H1 (cell line): ENCODE results near the gene ZNF407. TPM values are rescaled to one million over a fixed set of nuclear protein-coding genes. Genes with fewer than 3 reads are reported as not detected.

Source experiments
- CTCF ChIA-PET: fragments of 300-600 bp; sonication (Branson Sonifier 250); formaldehyde crosslinking; loops from one replicate; lab custom pipeline; 2021; ENCODE audit not compliant: partially characterized antibody; lab: Charles Lee
- POLR2A ChIA-PET: fragments of 300-600 bp; sonication (Branson Sonifier 250); formaldehyde crosslinking; loops from one replicate; lab custom pipeline; 2021; ENCODE audit warnings: inconsistent platforms; ENCODE audit not compliant: partially characterized antibody; lab: Charles Lee
- DNase-seq, 2 experiments: peaks; one replicate each; pipeline versions ENCODE4 v3.0.0 to v3.0.0-alpha.2; 2010 to 2022; ENCODE audit warnings: low spot score in 2 of 2, low read depth in 1 of 2, mixed read lengths in 1 of 2
- FAIRE-seq: peaks from 2 replicates; lab custom pipeline; 2011; peaks lifted over from hg19 to GRCh38; lab: Jason Lieb, UNC
- H2AFZ ChIP-seq: 2 replicates; pipeline ENCODE4 v1.8.1; 2012; ENCODE audit warnings: low read length, inconsistent platforms
- H2AK5ac ChIP-seq: 2 replicates; pipeline ENCODE4 v1.6.1; 2013; ENCODE audit warnings: low read depth, low read length
- H2BK120ac ChIP-seq: replicated peaks from 2 replicates; pipeline ENCODE3; 2013; ENCODE audit warnings: low read depth, low read length, inconsistent platforms
- H2BK12ac ChIP-seq: 2 replicates; pipeline ENCODE4 v1.6.1; 2013; ENCODE audit warnings: low read depth, low read length
- H2BK15ac ChIP-seq: 2 replicates; pipeline ENCODE4 v1.6.1; 2013; ENCODE audit warnings: low read length
- H2BK20ac ChIP-seq: 2 replicates; pipeline ENCODE4 v1.6.1; 2013; ENCODE audit warnings: low read length
- H2BK5ac ChIP-seq: 2 replicates; pipeline ENCODE4 v1.6.1; 2013; ENCODE audit warnings: low read depth, low read length
- H3K14ac ChIP-seq: 2 replicates; pipeline ENCODE4 v1.6.1; 2013; ENCODE audit warnings: inconsistent platforms; ENCODE audit not compliant: insufficient read length
- H3K18ac ChIP-seq: 2 replicates; pipeline ENCODE4 v1.6.1; 2013; ENCODE audit warnings: low read length; ENCODE audit errors: extremely low read depth
- H3K23ac ChIP-seq: 2 replicates; pipeline ENCODE4 v1.6.1; 2013; ENCODE audit warnings: inconsistent platforms; ENCODE audit not compliant: insufficient read length
- H3K23me2 ChIP-seq: 2 replicates; pipeline ENCODE4 v1.6.1; 2013; ENCODE audit warnings: low read depth, low read length
- H3K27ac ChIP-seq: 2 replicates; pipeline ENCODE4 v1.6.1; 2011; ENCODE audit warnings: low read depth, low read length, inconsistent platforms
- H3K27me3 ChIP-seq, 4 experiments: replicated peaks in 1 of 4; 1 replicate in 1 of 4; 2 replicates in 3 of 4; pipeline versions ENCODE4 v1.6.1 to v1.8.1; 2011 to 2013; ENCODE audit warnings: low read length in 3 of 4, mild to moderate bottlenecking in 3 of 4, inconsistent platforms in 2 of 4, mixed read lengths in 2 of 4, moderate library complexity in 1 of 4; ENCODE audit not compliant: control insufficient read depth in 3 of 4, insufficient read depth in 3 of 4; ENCODE audit errors: extremely low read depth in 1 of 4
- H3K36me3 ChIP-seq, 4 experiments: 2 replicates each; pipeline versions ENCODE4 v1.6.1 to v1.8.1; 2011 to 2013; ENCODE audit warnings: mild to moderate bottlenecking in 4 of 4, low read length in 3 of 4, moderate library complexity in 2 of 4, control low read depth in 1 of 4, inconsistent platforms in 1 of 4; ENCODE audit not compliant: insufficient read depth in 4 of 4, control insufficient read depth in 2 of 4
- H3K4ac ChIP-seq: replicated peaks from 2 replicates; pipeline ENCODE3; 2013; ENCODE audit warnings: low read length, low read depth, mixed read lengths, inconsistent platforms; ENCODE audit not compliant: insufficient read length
- H3K4me1 ChIP-seq, 4 experiments: replicated peaks in 1 of 4; 1 replicate in 1 of 4; 2 replicates in 3 of 4; pipeline versions ENCODE4 v1.6.1 to v1.8.1; 2011 to 2013; ENCODE audit warnings: low read length in 3 of 4, inconsistent platforms in 2 of 4, mixed read lengths in 1 of 4; ENCODE audit not compliant: insufficient read depth in 4 of 4, control insufficient read depth in 3 of 4
- H3K4me2 ChIP-seq, 2 experiments: 2 replicates each; pipeline versions ENCODE4 v1.6.1 to v1.8.1; 2011 to 2013; ENCODE audit warnings: low read depth in 2 of 2, low read length in 2 of 2, control low read depth in 1 of 2, inconsistent platforms in 1 of 2, mild to moderate bottlenecking in 1 of 2; ENCODE audit not compliant: insufficient read depth in 1 of 2
- H3K4me3 ChIP-seq, 4 experiments: fragments of 200-600, 300-600 bp in 1 of 4; sonication (generic), shearing (Covaris generic), sonication (Bioruptor Twin) in 1 of 4; 2 replicates each; pipeline versions ENCODE4 v1.5.1 to v1.8.1; 2011 to 2016; ENCODE audit warnings: low read length in 4 of 4, low read depth in 3 of 4, control low read depth in 2 of 4, inconsistent platforms in 2 of 4, mild to moderate bottlenecking in 2 of 4, mixed read lengths in 1 of 4, moderate library complexity in 1 of 4; ENCODE audit not compliant: insufficient read depth in 2 of 4; ENCODE audit errors: extremely low read depth in 1 of 4
- H3K56ac ChIP-seq: replicated peaks from 2 replicates; pipeline ENCODE3; 2013; ENCODE audit warnings: low read depth, mild to moderate bottlenecking, mixed read lengths, low read length, inconsistent platforms; ENCODE audit not compliant: insufficient read length
- H3K79me1 ChIP-seq: 2 replicates; pipeline ENCODE4 v1.6.1; 2013; ENCODE audit warnings: low read depth, low read length, control low read depth
- H3K79me2 ChIP-seq, 2 experiments: 2 replicates each; pipeline versions ENCODE4 v1.6.1 to v1.8.1; 2012 to 2013; ENCODE audit warnings: low read length in 2 of 2, mild to moderate bottlenecking in 2 of 2, inconsistent platforms in 1 of 2; ENCODE audit not compliant: insufficient read depth in 2 of 2, control insufficient read depth in 1 of 2
- H3K9ac ChIP-seq, 4 experiments: replicated peaks in 1 of 4; 1 replicate in 1 of 4; 2 replicates in 3 of 4; pipeline versions ENCODE4 v1.6.1 to v1.8.1; 2011 to 2013; ENCODE audit warnings: low read depth in 3 of 4, low read length in 3 of 4, control low read depth in 2 of 4, mild to moderate bottlenecking in 2 of 4, moderate library complexity in 2 of 4, inconsistent platforms in 1 of 4; ENCODE audit errors: extremely low read depth in 1 of 4
- H3K9me3 ChIP-seq, 2 experiments: 2 replicates each; pipeline versions ENCODE4 v1.6.1 to v1.8.1; 2012 to 2013; ENCODE audit warnings: mild to moderate bottlenecking in 2 of 2, moderate library complexity in 2 of 2, control low read depth in 1 of 2, inconsistent platforms in 1 of 2, low read depth in 1 of 2, low read length in 1 of 2, mixed read lengths in 1 of 2; ENCODE audit not compliant: insufficient read depth in 2 of 2
- H4K20me1 ChIP-seq, 2 experiments: replicated peaks in 1 of 2; 2 replicates each; pipeline versions ENCODE3 to v1.8.1; 2011 to 2013; ENCODE audit warnings: inconsistent platforms in 2 of 2, low read length in 2 of 2, mild to moderate bottlenecking in 1 of 2; ENCODE audit not compliant: insufficient read depth in 2 of 2, control insufficient read depth in 1 of 2
- H4K5ac ChIP-seq: 2 replicates; pipeline ENCODE4 v1.6.1; 2013; ENCODE audit warnings: low read length, low read depth, mixed read lengths, inconsistent platforms; ENCODE audit not compliant: insufficient read length
- H4K8ac ChIP-seq: 2 replicates; pipeline ENCODE4 v1.8.0; 2013; ENCODE audit warnings: mild to moderate bottlenecking, moderate library complexity, low read length, inconsistent platforms; ENCODE audit not compliant: insufficient read depth; ENCODE audit errors: extremely low read depth
- H4K91ac ChIP-seq: replicated peaks from 2 replicates; pipeline ENCODE3; 2013; ENCODE audit warnings: low read length, mixed read lengths, inconsistent platforms; ENCODE audit not compliant: insufficient read length
- KDM1A ChIP-seq: fragments of 200-600, 300-600 bp; sonication (generic); IDR thresholded peaks from 2 replicates; pipeline ENCODE4 v1.7.1; 2016; ENCODE audit warnings: mild to moderate bottlenecking, low read length, borderline replicate concordance
- MAFK ChIP-seq: IDR thresholded peaks from 2 replicates; pipeline ENCODE4 v1.6.1; 2012; ENCODE audit warnings: low read depth, mild to moderate bottlenecking, improper control_type of control experiment, low read length
- PHF8 ChIP-seq: fragments of 200-600 bp; sonication (generic); conservative IDR thresholded peaks from 2 replicates; pipeline ENCODE4 v1.7.1; 2012; ENCODE audit warnings: low read depth, mild to moderate bottlenecking, inconsistent platforms, low read length, moderate library complexity
- TAF7 ChIP-seq: optimal IDR thresholded peaks from 2 replicates; pipeline ENCODE3; 2011; ENCODE audit warnings: low read depth, mild to moderate bottlenecking, inconsistent platforms, low read length, moderate library complexity, borderline replicate concordance
- TEAD4 ChIP-seq: IDR thresholded peaks from 2 replicates; pipeline ENCODE4 v1.6.1; 2012; ENCODE audit warnings: low read depth, low read length, inconsistent platforms, mixed read lengths
- WGBS, 2 experiments: shearing (Covaris generic) in 1 of 2; methylation state at CpG; one replicate each; pipeline versions ENCODE4 v1.1.6 to v1.1.7; 2013 to 2015; ENCODE audit warnings: low lambda C conversion rate in 2 of 2, mixed read lengths in 2 of 2, inconsistent platforms in 1 of 2, low coverage in 1 of 2, missing lambda C conversion rate in 1 of 2; ENCODE audit not compliant: insufficient replicate concordance in 2 of 2, insufficient coverage in 1 of 2, insufficient read length in 1 of 2; ENCODE audit errors: extremely low coverage in 1 of 2, missing lambda C conversion rate in 1 of 2; 5-methylcytosine and 5-hydroxymethylcytosine counted together
- polyA plus RNA-seq, 7 experiments: library from polyadenylated mRNA; depleted of rRNA in 3 of 7; stranded (reverse) in 5 of 7; unstranded in 2 of 7; fragments of >200 nt in 5 of 7; fragments of 200-250 nt in 2 of 7; gene quantifications; 1 replicate in 5 of 7; 2 replicates in 1 of 7; 4 replicates in 1 of 7; pipeline versions ENCODE4 v1.2.1 to v1.2.3, GENCODE V29; 2011 to 2013; ENCODE audit warnings: missing spikeins in 2 of 7, mixed read lengths in 2 of 7
- total RNA-seq: library from RNA; stranded (reverse); fragmentation: NEBNext Ultra II Directional; extraction: Animal tissue kit (Norgen Biotek cat#: 25700); gene quantifications from 2 replicates; pipeline ENCODE4 v1.2.1, GENCODE V29; 2021
- TF ChIP-seq, protein P1 (sequence below): IDR thresholded peaks from 2 replicates; pipeline ENCODE4 v1.6.1; 2012; ENCODE audit warnings: inconsistent platforms

ZNF407 gene
- total and polyA plus RNA-seq, 2 of the 8 experiments (the other 6 are each of a cell fraction or from before 2014, with no cell fraction given), result 1.5 to 6.8 TPM

DNA sequence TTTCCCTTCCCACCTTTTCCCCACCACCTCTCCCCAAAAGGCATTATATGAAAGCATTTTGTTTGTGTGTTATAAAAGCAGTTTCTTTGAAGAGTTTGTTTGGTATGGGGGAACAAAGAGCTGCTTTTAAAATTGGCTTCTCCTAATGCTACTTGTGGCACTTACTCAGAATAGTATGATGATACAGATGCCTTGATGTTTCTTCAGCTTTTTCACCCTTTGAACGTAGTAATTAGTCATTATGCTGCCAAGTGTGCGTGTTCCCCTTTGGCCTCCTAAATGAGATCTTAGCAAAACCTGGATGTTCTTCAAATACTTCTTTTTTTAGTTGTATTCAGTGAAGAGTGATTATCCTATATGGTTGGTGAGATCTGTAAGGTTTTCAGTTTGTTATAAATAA, 427.9 kb downstream of the ZNF407 start:
- H2BK5ac ChIP-seq, result no peak overlapping the region
- H3K4me3 ChIP-seq, result no peak overlapping the region
- no peak overlapping the region for H2AK5ac ChIP-seq
- ChIA-PET CTCF (interaction anchor here (2.6 kb wide), 1 partner anchor 15 kb away, joined by 15 read pairs; no protein-coding TSS in a partner anchor), POLR2A (no interaction called here)
- H3K79me2 ChIP-seq, result no peaks in the 10 kb centered on the region
- WGBS, 2 experiments, result 98% methylated on average over 2 of the region's 2 CpGs; no CpG with 5 or more reads in 1 of the 2 experiments
- H3K9me3 ChIP-seq, result no peaks in the 10 kb centered on the region
- no peak overlapping the region for H4K8ac ChIP-seq
- H2BK12ac ChIP-seq, result no peak overlapping the region
- no peak overlapping the region for H4K5ac ChIP-seq
- no peaks in the 10 kb centered on the region for H3K36me3 ChIP-seq
- H2BK20ac ChIP-seq, result no peak overlapping the region
- H3K23ac ChIP-seq, result no peak overlapping the region
- no peaks in the 10 kb centered on the region; the same call in 1 of the 2 replicates for H3K23me2 ChIP-seq
- H3K18ac ChIP-seq, result no peak overlapping the region
- no peak overlapping the region for H4K91ac ChIP-seq
- no peaks in the 10 kb centered on the region for H3K27me3 ChIP-seq
- H3K56ac ChIP-seq, result no peak overlapping the region
- DNase-seq (no peak), FAIRE-seq (no peak)
- no peak for TF ChIP-seq MAFK
- no peak for TF ChIP-seq TEAD4
- no peak for TF ChIP-seq PHF8
- TF ChIP-seq, protein P1, sequence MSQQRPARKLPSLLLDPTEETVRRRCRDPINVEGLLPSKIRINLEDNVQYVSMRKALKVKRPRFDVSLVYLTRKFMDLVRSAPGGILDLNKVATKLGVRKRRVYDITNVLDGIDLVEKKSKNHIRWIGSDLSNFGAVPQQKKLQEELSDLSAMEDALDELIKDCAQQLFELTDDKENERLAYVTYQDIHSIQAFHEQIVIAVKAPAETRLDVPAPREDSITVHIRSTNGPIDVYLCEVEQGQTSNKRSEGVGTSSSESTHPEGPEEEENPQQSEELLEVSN, result no peak
- no peak for TF ChIP-seq TAF7
- TF ChIP-seq KDM1A, result no peak
- H4K20me1 ChIP-seq, result peaks cover 0 to 2% of the 10 kb centered on the region in 2 experiments
- H3K4me2 ChIP-seq, result no peak overlapping the region
- H2BK120ac ChIP-seq, result no peak overlapping the region
- no peak overlapping the region for H2BK15ac ChIP-seq
- H3K79me1 ChIP-seq, result no peaks in the 10 kb centered on the region; the same call in 1 of the 2 replicates
- no peak overlapping the region for H2AFZ ChIP-seq
- no peak overlapping the region for H3K9ac ChIP-seq
- peaks cover 0 to 2% (median 1%) of the 10 kb centered on the region in 4 experiments; a peak in 3 of 7 replicates for H3K4me1 ChIP-seq
- no peak overlapping the region for H3K14ac ChIP-seq
- H3K4ac ChIP-seq, result no peak overlapping the region
- H3K27ac ChIP-seq, result no peak overlapping the region
